Measurements from ENCODE around the gene NOX3. TPM values are rescaled to one million over a fixed set of nuclear protein-coding genes. Genes with fewer than 3 reads are reported as not detected.

NOX3 gene
- total and polyA plus RNA-seq, 9 of the 15 experiments (the other 6 are each of a cell fraction or from before 2014, with no cell fraction given), result not detected

GRCh38 chr6:155381673-155382337 is 73.8 kb downstream of the NOX3 start:
- H3K27ac ChIP-seq (ENCODE audit: extremely low read depth, low read depth, low read length), result no peak overlapping the region
- under 1% methylated on average over 5 of the region's 5 CpGs for WGBS (ENCODE audit: insufficient coverage, low coverage, missing lambda C conversion rate)
- POLR2A ChIA-PET, result interaction anchor here (1.5 kb wide), 1 partner anchor 19 kb away, joined by 4 read pairs; no protein-coding TSS in a partner anchor
- in situ Hi-C loops (cut with MboI), result no loop called here
- no peaks in the 10 kb centered on the region for H3K79me2 ChIP-seq (ENCODE audit: control insufficient read depth, insufficient read depth, low read length)
- intact Hi-C loops (cut with micrococcal nuclease), result no loop called here
- H2AFZ ChIP-seq (ENCODE audit: low read depth, low read length), result no peak overlapping the region
- H4K20me1 ChIP-seq (replicated peaks; ENCODE audit: control insufficient read depth, insufficient read depth, low read length), result no peaks in the 10 kb centered on the region
- H3K4me3 ChIP-seq, result no peak overlapping the region
- DNase-seq (ENCODE audit: extremely low read depth in 1 of 4, low spot score in 3 of 4) (no peak), FAIRE-seq (peak; percentile 29), ATAC-seq (no peak)
- CTCF ChIA-PET (ENCODE audit: low intra/inter-chr PET ratio), result no interaction called here
- H3K9me1 ChIP-seq (ENCODE audit: control insufficient read depth, insufficient read depth, low read length), result no peaks in the 10 kb centered on the region
- H3K4me2 ChIP-seq (ENCODE audit: insufficient read depth, low read length), result no peak overlapping the region
- no peaks in the 10 kb centered on the region for H3K9me3 ChIP-seq (replicated peaks; ENCODE audit: control insufficient read depth, insufficient read depth, low read depth, low read length)
- no peaks in the 10 kb centered on the region for H3K27me3 ChIP-seq (ENCODE audit: control insufficient read depth in 2 of 2, insufficient read depth in 2 of 2, low read length in 2 of 2)
- no TSS peak for BruUV-seq (replicated peaks)
- H3K36me3 ChIP-seq (ENCODE audit: control insufficient read depth, insufficient read depth, low read length), result no peaks in the 10 kb centered on the region
- no peaks in the 10 kb centered on the region for H3K4me1 ChIP-seq (replicated peaks in 1 of 2; ENCODE audit: control insufficient read depth in 2 of 2, insufficient read depth in 2 of 2, low read length in 2 of 2)
- TF ChIP-seq ZNF121 (CRISPR knock-in tag; conservative IDR thresholded peaks at IDR 0.05) (no peak), MAFG (tag; conservative IDR thresholded peaks at IDR 0.05) (no peak), FOS (IDR thresholded peaks at IDR 0.05; ENCODE audit: extremely low read depth, insufficient read length) (no peak), HSF4 (CRISPR knock-in tag; IDR thresholded peaks at IDR 0.05; ENCODE audit: borderline replicate concordance) (no peak), ZBTB43 (CRISPR knock-in tag; IDR thresholded peaks at IDR 0.05) (no peak), CCAR2 (IDR thresholded peaks at IDR 0.05; ENCODE audit: low read depth, low read length) (no peak)
- no peak overlapping the region for H3K9ac ChIP-seq (ENCODE audit: insufficient read depth in 1 of 2, low read depth in 2 of 2, low read length in 2 of 2)

Data from K562 (cell line).